HG03025 (cell line): ENCODE data around the gene TBX2.

Experiments
- ATAC-seq: cut with Tn5 transposase; IDR thresholded peaks from one replicate; pipeline ENCODE4 v1.9.1; 2021; ENCODE audit warnings: mild to moderate bottlenecking, moderate library complexity; ENCODE audit not compliant: unreplicated experiment, low FRiP score

Gene TBX2

DNA sequence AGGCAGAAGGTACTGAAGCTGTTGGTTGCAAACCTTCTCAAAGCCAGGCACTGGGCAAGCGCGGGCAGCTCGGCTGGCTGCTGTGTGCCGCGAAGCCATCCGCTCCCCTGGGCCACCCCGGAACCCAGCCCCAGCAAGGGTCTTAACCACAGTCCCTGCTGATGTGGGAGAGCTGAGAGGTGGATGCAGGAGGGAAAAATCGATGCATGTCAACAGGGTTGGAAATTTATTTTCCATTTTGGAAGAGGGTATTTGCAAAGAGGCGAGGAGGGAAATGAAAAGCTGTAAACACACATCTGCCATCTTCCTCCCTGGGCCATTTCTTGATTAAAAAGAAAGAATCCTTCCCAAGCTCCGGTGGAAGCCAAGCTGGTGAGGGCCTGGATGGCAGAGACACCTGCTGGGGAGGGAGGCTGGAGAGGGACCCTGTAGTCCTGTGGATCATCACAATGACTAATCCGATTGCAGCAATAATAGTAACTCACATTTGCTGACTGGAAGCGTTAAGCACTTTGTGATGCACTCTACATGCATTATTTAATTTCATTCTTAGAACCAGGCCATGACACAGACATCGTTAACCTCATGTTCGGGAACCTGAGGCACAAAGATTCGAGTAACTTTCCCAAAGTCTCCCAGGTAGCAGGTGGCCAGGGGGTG is 13.9 kb upstream of the TBX2 start:
- ATAC-seq: no peak

GRCh38 chr17:61386251-61386650 is 13.4 kb upstream of the TBX2 start:
- no peak for ATAC-seq

DNA sequence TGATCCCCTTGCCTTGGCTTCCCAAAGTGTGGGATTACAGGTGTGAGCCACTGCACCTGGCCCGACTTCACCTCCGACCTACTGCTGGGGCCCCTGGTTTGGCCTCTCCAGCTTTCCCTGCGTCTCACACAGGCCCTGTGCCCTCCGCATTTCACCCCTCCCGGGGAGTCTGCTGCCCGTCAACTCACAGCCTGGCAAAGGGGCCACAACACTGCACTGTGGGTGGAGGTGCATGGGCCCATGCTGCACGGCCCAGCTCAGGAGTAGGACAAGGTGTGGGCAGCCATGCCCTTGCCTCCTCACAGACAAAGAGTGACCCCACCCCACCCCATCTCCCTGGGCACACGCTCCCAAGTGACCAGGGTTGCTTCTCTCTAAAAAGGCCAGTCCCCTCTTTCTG is 12.6 kb upstream of the TBX2 start:
- ATAC-seq: no peak

GRCh38 chr17:61387511-61388305 is 11.9 kb upstream of the TBX2 start:
- ATAC-seq: no peak

DNA sequence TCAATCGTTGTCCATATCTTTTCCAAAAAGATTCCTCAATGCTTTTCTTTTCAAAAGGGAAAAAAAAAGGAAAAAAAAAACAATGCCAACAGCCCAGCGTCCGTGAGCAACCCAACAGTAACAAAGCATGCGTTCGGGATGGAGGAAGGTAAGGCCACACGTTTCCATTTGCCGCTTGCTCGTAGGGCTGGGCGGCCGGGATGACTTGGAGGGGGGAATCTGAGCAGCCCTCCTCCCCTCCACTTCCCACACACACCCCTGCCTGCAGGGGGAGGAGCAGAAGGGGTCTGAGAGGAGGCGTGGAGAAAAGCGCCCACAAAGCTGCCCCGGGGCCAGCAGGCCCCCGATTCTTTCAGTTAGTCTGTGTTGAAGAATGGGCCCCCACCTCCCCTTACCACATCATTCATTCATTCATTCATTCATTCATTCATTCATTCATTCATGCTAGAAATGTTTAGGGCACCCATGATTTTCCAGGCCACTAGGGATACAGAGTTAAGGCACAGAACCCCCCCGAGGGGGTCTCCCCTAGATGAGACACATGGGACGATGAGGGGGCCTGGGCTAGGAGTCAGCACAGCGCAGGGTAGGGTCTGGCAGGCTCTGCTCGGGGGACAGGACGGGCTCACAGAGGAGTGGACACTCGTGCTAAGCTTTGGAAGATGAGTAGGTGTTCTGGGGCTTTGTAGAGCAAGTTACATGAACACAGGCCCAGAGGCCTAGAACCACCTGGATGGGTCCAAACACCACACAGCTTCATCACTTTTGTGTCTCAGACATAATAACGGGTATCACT is 10.9 kb upstream of the TBX2 start:
- no peak for ATAC-seq

DNA sequence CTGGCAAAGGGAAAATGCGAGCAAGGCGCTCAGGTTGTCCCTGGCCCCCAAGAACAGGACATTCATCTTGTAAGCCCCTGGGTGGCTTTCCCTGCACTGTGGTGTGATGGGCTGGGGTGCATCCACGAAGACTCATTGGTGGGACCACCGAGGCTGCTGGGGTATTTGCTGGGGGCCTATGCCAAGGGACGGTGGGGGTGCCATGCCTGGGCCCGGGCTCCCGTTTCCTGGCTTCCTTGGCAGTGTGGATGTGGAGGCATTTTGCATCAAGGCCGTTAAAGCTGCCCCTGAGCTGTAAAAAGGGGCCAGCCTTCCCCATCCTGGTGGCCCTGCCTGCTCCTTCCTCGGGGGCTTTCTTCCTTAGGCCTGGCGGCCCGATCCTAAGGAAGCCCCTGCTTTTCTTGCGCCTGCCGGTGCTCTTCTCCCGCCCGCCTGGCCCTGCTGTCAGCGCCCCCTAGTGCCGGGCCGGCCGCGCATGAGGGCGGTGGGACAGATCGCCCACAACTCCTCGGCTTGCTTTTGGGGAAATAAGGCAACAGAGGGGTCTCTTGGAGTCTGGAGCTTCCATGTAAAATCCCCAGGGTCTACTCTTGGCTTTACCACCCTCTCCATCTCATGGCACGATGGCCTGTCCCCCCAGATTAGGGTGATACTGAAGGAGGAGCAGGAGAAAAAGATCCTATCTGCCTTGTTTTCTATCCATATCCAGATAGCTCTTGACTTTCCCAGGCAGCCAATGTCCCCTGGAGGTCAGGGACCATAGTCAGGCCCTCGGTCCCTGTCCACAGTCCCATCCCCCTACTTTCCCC is 9.8 kb upstream of the TBX2 start:
- no peak for ATAC-seq

GRCh38 chr17:61390479-61390791 is 9.2 kb upstream of the TBX2 start:
- no peak for ATAC-seq

- no peak for ATAC-seq
Observed at GRCh38 chr17:61391595-61392291, 7.9 kb upstream of the TBX2 start.

GRCh38 chr17:61392679-61393078 is 7.0 kb upstream of the TBX2 start:
- ATAC-seq: no peak

GRCh38 chr17:61393550-61393903 is 6.1 kb upstream of the TBX2 start:
- no peak for ATAC-seq

DNA sequence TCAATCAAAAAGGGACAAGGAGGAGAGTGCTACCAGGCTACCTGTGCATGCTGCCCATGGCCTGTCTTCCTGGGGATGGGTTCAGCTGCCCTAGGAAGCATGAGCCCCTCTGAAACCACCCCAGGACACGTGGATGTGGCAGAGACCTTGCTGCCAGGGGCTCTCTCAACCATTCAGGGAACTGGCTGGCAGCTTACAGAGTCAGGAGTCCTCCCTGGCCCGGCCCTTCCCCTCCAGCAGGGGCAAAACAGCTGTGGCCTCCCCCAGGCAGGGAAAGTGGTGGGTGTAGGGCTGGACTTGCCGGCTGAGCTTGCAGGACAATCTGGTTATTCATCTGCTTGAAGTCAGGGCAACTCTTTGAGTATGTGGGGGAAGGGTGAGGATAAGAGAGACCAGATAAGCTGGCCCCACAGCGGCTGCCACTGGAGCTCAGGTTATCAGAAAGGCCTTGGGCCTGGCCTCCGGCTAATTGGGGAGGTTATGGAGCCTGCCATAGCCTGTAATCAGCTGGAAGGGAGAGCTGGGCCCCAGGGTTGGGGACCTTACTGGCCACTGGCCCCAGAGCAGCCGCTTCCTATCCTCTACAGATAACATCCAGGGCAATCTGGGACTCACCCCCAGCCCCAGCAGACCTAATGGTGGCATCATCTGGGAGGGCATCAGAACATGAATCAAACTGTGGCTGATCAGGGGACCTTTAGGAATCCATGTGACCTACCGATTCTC is 5.6 kb upstream of the TBX2 start:
- no peak for ATAC-seq

- ATAC-seq: no peak
Observed at GRCh38 chr17:61394630-61395408, 4.8 kb upstream of the TBX2 start.

GRCh38 chr17:61395409-61395982 is 4.1 kb upstream of the TBX2 start:
- ATAC-seq: no peak

- ATAC-seq: no peak
Observed at GRCh38 chr17:61395983-61396585, 3.6 kb upstream of the TBX2 start.

DNA sequence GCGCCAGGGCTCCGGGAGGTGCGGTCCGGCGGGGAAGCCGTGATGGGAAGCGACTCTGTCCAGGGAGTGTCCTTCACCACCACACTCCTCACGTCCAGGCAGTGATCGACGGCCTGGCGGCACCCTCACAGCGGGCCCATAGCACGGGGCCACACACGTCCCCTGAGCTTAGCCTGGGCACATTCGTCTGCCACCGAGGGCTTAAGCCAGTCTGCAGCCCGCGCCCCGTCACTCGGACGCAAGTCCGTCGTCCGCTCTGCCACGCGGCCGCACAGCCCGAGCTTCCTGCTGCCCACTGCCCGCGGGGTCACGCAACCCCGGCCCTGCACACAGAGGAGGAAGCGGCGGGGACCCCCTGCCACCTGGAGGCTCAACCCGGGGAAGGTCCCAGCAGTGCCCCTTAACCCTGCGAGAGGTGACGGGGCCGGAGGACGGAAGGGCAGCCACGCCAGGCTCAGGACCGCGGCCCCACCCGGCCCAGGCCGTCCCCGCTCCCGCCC is 3.0 kb upstream of the TBX2 start:
- no peak for ATAC-seq

- ATAC-seq: no peak
Observed at GRCh38 chr17:61397086-61397842, 2.4 kb upstream of the TBX2 start.

- ATAC-seq: no peak
Observed at GRCh38 chr17:61398721-61399130, 917 bp upstream of the TBX2 start.
